GM18520 (cell line): Measurements from ENCODE around the gene MFAP4.
A peak's percentile ranks its signal among the peaks of the same experiment; 100 is the strongest.

Source experiments
- ATAC-seq: cut with Tn5 transposase; IDR thresholded peaks from one replicate; pipeline ENCODE4 v1.9.1; 2021; ENCODE audit not compliant: unreplicated experiment

Gene MFAP4

GRCh38 chr17:19387921-19388521 is 1.0 kb upstream of the MFAP4 start:
- ATAC-seq: no peak

- no peak for ATAC-seq
Observed at GRCh38 chr17:19386051-19386929, 700 bp downstream of the MFAP4 start.

- ATAC-seq: no peak
Observed at GRCh38 chr17:19385521-19385983, 1.4 kb downstream of the MFAP4 start.

GRCh38 chr17:19384723-19385391 is 2.1 kb downstream of the MFAP4 start:
- ATAC-seq: no peak

- no peak for ATAC-seq
Observed at GRCh38 chr17:19383681-19384470, 3.1 kb downstream of the MFAP4 start.

GRCh38 chr17:19382531-19383444 is 4.2 kb downstream of the MFAP4 start:
- ATAC-seq: no peak

GRCh38 chr17:19381741-19382444 is 5.1 kb downstream of the MFAP4 start:
- no peak for ATAC-seq

GRCh38 chr17:19381361-19381740 is 5.6 kb downstream of the MFAP4 start:
- ATAC-seq: no peak

GRCh38 chr17:19380481-19381301 is 6.3 kb downstream of the MFAP4 start:
- no peak for ATAC-seq

GRCh38 chr17:19379361-19380065 is 7.5 kb downstream of the MFAP4 start:
- ATAC-seq: no peak

- no peak for ATAC-seq
Observed at GRCh38 chr17:19378416-19379360, 8.3 kb downstream of the MFAP4 start, which contains the start of gene MAPK7. MAPK7 (plus strand) TSS chr17:19378498; CDS start chr17:19378901, 403 bp downstream.

GRCh38 chr17:19377602-19378415 is 9.2 kb downstream of the MFAP4 start:
- peak; percentile 94 for ATAC-seq

- ATAC-seq: no peak
Observed at GRCh38 chr17:19376811-19377210, 10.2 kb downstream of the MFAP4 start.

GRCh38 chr17:19375732-19376131 is 11.3 kb downstream of the MFAP4 start:
- no peak for ATAC-seq

GRCh38 chr17:19374136-19374535 is 12.9 kb downstream of the MFAP4 start:
- no peak for ATAC-seq
